Left ventricle myocardium inferior (tissue), 1 donor: ENCODE results near the gene CORO7. TPM values are rescaled to one million over a fixed set of nuclear protein-coding genes. Genes with fewer than 3 reads are reported as not detected.

Experiments
- DNase-seq: peaks from one replicate; pipeline ENCODE4 v3.0.0-alpha.2; 2020
- H3K27ac ChIP-seq: fragments of 200-600 bp; replicated peaks from 2 replicates; pipeline ENCODE4 v1.8.0; 2021
- H3K27me3 ChIP-seq: fragments of 200-600 bp; 2 replicates; pipeline ENCODE4 v1.8.0; 2021; ENCODE audit warnings: low read depth
- H3K36me3 ChIP-seq: fragments of 200-600 bp; 2 replicates; pipeline ENCODE4 v1.8.0; 2021
- H3K4me1 ChIP-seq: fragments of 200-600 bp; 2 replicates; pipeline ENCODE4 v1.8.0; 2021
- H3K4me3 ChIP-seq: fragments of 200-600 bp; 2 replicates; pipeline ENCODE4 v1.8.0; 2021; ENCODE audit warnings: mild to moderate bottlenecking, moderate library complexity
- H3K9me3 ChIP-seq: fragments of 200-600 bp; replicated peaks from 2 replicates; pipeline ENCODE4 v1.8.0; 2021
- intact Hi-C: fragments of 100-400 bp; cut with micrococcal nuclease; formaldehyde crosslinking; loops from one replicate; pipeline ENCODE4 v1.11.0; 2022
- total RNA-seq: library from RNA; stranded (reverse); fragmentation: NEBNext Ultra II Directional; extraction: Animal tissue kit (Norgen Biotek cat#: 25700); gene quantifications from one replicate; pipeline ENCODE4 v1.2.1, GENCODE V29; 2021
- TF ChIP-seq, protein P1 (sequence below): fragments of 200-600 bp; IDR thresholded peaks from 2 replicates; pipeline ENCODE4 v1.8.0; 2021; ENCODE audit warnings: antibody characterized with exemption, mild to moderate bottlenecking, borderline replicate concordance
- donor health status: DM: no; HTN: yes; CAD: no; lungs with severe emphysema.

CORO7 gene
- total RNA-seq, 1 donor from 2014 or later = 12.5 TPM

DNA sequence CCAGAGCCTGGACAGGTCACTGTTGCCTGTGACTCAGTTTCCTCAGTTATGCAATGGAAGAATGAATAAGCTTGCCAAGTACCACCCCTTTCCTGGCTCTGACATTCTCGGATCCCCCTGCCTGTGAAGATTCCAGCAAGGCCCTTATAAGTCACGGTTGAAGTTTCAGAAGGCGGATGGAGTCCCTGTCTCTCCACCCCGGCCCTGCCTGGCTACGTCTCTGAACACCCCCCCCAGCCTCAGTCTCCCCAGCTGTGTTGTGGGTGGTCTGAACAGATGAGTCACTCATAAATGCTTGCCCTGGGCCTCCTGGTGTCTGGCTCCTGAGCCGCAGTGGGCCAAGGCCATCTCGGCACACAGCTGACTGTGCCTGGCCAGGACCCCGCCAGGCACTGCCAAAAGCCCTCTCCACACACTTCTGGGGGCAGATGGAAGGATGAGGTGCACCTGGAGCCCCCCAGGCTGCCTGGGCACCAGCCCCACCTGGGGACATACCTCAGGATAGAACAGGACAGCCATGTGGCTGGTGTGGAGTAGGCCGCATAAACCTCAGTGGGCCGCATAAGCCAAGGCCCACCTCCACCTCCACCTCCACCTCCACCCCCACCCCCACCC is 29.3 kb downstream of the CORO7 start:
- TF ChIP-seq, protein P1, sequence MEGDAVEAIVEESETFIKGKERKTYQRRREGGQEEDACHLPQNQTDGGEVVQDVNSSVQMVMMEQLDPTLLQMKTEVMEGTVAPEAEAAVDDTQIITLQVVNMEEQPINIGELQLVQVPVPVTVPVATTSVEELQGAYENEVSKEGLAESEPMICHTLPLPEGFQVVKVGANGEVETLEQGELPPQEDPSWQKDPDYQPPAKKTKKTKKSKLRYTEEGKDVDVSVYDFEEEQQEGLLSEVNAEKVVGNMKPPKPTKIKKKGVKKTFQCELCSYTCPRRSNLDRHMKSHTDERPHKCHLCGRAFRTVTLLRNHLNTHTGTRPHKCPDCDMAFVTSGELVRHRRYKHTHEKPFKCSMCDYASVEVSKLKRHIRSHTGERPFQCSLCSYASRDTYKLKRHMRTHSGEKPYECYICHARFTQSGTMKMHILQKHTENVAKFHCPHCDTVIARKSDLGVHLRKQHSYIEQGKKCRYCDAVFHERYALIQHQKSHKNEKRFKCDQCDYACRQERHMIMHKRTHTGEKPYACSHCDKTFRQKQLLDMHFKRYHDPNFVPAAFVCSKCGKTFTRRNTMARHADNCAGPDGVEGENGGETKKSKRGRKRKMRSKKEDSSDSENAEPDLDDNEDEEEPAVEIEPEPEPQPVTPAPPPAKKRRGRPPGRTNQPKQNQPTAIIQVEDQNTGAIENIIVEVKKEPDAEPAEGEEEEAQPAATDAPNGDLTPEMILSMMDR = no peak
- H3K4me1 ChIP-seq = peaks cover 92% of the 10 kb centered on the region
- intact Hi-C loops = no loop called here
- no peaks in the 10 kb centered on the region for H3K27me3 ChIP-seq
- peaks cover 17% of the 10 kb centered on the region for H3K36me3 ChIP-seq
- H3K9me3 ChIP-seq = no peaks in the 10 kb centered on the region
- no peak for DNase-seq
- peak overlapping the region; percentile 57 for H3K27ac ChIP-seq
- no peak overlapping the region for H3K4me3 ChIP-seq

DNA sequence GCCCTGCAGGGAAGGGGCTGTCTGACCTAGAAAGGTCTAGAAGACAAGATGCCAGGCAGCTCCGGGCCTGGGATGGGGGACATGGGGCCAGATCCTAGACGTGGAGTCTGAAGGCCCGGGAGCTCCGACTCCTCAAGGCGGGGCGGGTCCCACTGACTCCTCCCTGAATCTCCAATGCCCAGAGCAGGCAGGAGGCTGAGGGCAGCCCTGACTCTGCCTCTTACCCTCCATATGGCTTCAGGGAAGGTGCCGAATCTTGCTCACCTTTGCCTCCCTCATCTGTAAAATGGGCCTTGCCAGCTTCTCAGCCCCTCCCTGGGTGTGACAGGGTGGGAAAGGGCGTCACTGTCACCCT is 30.0 kb downstream of the CORO7 start:
- no peak for DNase-seq
- Histone ChIP-seq H3K27ac (peak overlapping the region; percentile 57), H3K36me3 (peaks cover 22% of the 10 kb centered on the region), H3K9me3 (no peaks in the 10 kb centered on the region), H3K4me1 (peaks cover 86% of the 10 kb centered on the region), H3K27me3 (no peaks in the 10 kb centered on the region), H3K4me3 (no peak overlapping the region)
- intact Hi-C loops = no loop called here
- TF ChIP-seq, protein P1 = no peak

DNA sequence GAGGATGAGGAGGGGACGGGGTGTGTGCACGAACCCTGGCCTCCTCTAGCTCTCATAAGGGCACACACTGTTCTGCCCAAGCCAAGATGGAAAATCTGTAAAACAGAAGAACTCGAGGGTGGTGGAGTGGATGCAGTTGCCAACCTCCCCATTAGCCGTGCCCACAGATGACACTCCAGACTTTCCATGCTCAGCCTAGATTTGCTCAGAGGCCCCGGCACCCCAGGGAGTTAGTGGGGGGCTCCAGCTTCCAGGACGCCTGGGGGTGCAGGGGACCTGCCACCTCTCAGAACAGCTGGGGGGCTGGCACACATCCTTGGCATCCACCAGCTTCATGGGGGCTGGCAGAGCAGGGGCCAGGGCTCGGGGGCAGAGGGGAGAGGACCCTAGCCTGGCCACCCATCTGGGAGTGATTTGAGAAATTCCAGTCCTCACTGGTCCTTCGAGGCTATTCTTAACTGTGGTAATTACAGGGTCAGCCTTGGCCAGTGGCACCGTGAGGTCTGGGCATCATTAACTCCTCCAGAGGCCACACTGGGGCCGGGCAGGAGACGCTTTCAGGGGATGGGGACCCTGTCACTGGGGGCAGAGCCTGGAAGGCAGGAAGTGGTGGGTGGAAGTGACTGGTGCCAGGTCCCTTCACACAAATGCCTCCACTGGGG is 30.5 kb downstream of the CORO7 start:
- peaks cover 86% of the 10 kb centered on the region for H3K4me1 ChIP-seq
- H3K36me3 ChIP-seq = peaks cover 27% of the 10 kb centered on the region
- H3K27ac ChIP-seq = peak overlapping the region; percentile 57
- H3K9me3 ChIP-seq = no peaks in the 10 kb centered on the region
- H3K4me3 ChIP-seq = no peak overlapping the region
- no peaks in the 10 kb centered on the region for H3K27me3 ChIP-seq
- intact Hi-C loops = no loop called here
- TF ChIP-seq, protein P1 = no peak
- no peak for DNase-seq

DNA sequence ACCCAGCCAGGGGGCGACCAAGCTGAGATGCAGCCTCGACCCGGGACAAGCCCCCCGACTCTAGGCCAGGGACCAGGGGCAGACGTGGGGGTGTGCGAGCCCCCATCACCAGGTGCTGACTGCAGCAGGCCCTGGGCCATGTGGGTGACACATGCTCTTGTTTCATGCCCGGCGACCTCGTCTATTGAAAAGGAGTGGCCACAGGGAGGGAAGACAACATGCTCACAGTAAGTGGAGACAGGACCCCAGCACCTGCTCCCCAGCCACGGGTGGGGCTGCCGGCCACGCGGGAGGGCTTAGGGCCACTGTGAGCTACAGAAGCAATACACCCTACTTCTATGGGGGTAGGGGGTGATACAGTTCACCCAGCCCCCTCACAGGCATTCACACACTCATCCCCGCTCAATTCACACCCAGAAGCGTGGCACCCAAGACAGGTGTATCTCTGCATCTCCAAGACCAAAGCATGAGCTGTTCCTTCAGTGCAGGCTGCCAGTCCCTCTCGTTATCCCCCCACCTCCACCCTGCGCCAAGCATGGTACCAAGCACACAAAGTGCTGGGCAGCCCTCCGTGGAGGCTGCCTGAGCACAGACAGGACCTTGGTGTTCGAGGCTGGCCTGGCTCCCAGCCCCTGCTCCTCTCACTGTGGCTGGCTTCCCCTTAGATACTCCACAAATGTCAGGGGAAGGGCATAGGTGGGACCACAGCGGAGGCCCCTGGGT is 31.2 kb downstream of the CORO7 start:
- DNase-seq = no peak
- Histone ChIP-seq H3K27me3 (no peaks in the 10 kb centered on the region), H3K4me1 (peaks cover 86% of the 10 kb centered on the region), H3K9me3 (no peaks in the 10 kb centered on the region), H3K36me3 (peaks cover 32% of the 10 kb centered on the region), H3K4me3 (no peak overlapping the region), H3K27ac (peak overlapping the region; percentile 57)
- TF ChIP-seq, protein P1 = no peak
- intact Hi-C loops = no loop called here

DNA sequence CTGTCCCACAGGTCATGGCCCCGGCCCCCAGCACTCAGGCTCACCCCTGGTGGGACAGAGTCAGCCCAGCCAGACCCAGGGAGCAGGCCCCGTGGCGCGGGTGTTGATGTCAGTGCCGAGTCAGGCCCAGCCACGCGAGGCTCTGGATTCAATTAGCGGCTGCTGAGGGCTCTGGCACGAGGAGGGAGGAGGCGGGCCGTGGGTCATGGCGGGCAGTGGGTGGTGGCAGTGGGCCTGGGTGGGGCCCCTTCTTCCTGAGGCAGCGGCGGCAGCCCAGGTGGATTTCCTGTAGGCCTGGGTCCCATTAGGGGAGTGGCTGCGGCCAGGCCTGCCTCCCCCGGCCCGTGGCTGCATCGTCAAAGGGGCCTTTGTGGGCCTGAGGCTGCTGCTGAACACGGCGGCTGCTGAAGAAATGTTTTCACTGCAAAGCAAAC is 31.9 kb downstream of the CORO7 start:
- intact Hi-C loops = no loop called here
- Histone ChIP-seq H3K4me3 (no peak overlapping the region), H3K27me3 (no peaks in the 10 kb centered on the region), H3K4me1 (peaks cover 83% of the 10 kb centered on the region), H3K36me3 (peaks cover 32% of the 10 kb centered on the region), H3K9me3 (no peaks in the 10 kb centered on the region), H3K27ac (peak overlapping the region; percentile 57)
- TF ChIP-seq, protein P1 = no peak
- peak; percentile 41 for DNase-seq
